Stimulated activated CD4-positive, alpha-beta T cell treated with anti-CD3 and anti-CD28 coated beads, Interleukin-12 subunit alpha, Interleukin-12 subunit beta, amount 100 ng/mL, for 24 hours (primary cell): ENCODE data around the gene CD180.
A peak's percentile ranks its signal among the peaks of the same experiment; 100 is the strongest.

Experiments
- DNase-seq, 2 experiments: peaks; one replicate each; pipeline ENCODE4 v3.0.0-alpha.2; 2020; ENCODE audit warnings: low read depth in 2 of 2

The CD180 gene

GRCh38 chr5:67196537-67197059 is at the start of gene CD180:
TSS of gene CD180 (minus strand) at chr5:67196799. CDS start at chr5:67196641, 158 bp downstream.
- no peak for DNase-seq

GRCh38 chr5:67246108-67246507 is 49.5 kb upstream of the CD180 start:
- no peak for DNase-seq

- no peak for DNase-seq
Observed at GRCh38 chr5:67245259-67245846, 48.8 kb upstream of the CD180 start.

- no peak for DNase-seq
Observed at GRCh38 chr5:67244345-67244793, 47.8 kb upstream of the CD180 start.

GRCh38 chr5:67243944-67244343 is 47.3 kb upstream of the CD180 start:
- DNase-seq = no peak

GRCh38 chr5:67243349-67243748 is 46.8 kb upstream of the CD180 start:
- DNase-seq = no peak

GRCh38 chr5:67241326-67241725 is 44.7 kb upstream of the CD180 start:
- no peak for DNase-seq

- DNase-seq = no peak
Observed at GRCh38 chr5:67240846-67241245, 44.2 kb upstream of the CD180 start.

- no peak for DNase-seq
Observed at GRCh38 chr5:67240065-67240464, 43.5 kb upstream of the CD180 start.

- no peak for DNase-seq
Observed at GRCh38 chr5:67238191-67238590, 41.6 kb upstream of the CD180 start.

GRCh38 chr5:67235399-67236110 is 39.0 kb upstream of the CD180 start:
- no peak for DNase-seq

- DNase-seq = no peak
Observed at GRCh38 chr5:67234671-67235176, 38.1 kb upstream of the CD180 start.

GRCh38 chr5:67233075-67233474 is 36.5 kb upstream of the CD180 start:
- DNase-seq = no peak

- no peak for DNase-seq
Observed at GRCh38 chr5:67223211-67223610, 26.6 kb upstream of the CD180 start.

- no peak for DNase-seq
Observed at GRCh38 chr5:67222243-67223025, 25.8 kb upstream of the CD180 start.

GRCh38 chr5:67221487-67222242 is 25.1 kb upstream of the CD180 start:
- no peak for DNase-seq

GRCh38 chr5:67216564-67216963 is 20.0 kb upstream of the CD180 start:
- DNase-seq = no peak

GRCh38 chr5:67215519-67216471 is 19.2 kb upstream of the CD180 start:
- peak; percentile 37 to 45 for DNase-seq

GRCh38 chr5:67214707-67215447 is 18.3 kb upstream of the CD180 start:
- DNase-seq = no peak

GRCh38 chr5:67214036-67214435 is 17.4 kb upstream of the CD180 start:
- no peak for DNase-seq
